ENCODE data around the gene GRIA4. TPM values are rescaled to one million over a fixed set of nuclear protein-coding genes. Genes with fewer than 3 reads are reported as not detected.

The GRIA4 gene
- total RNA-seq, 4 donors from 2014 or later, result 37.2 TPM; not detected in 3

GRCh38 chr11:105613183-105613582 lies 3.3 kb downstream of the GRIA4 start:
- no peaks in the 10 kb centered on the region for H3K9me3 ChIP-seq
- H3K4me3 ChIP-seq, result no peak overlapping the region
- TF ChIP-seq POLR2A (IDR thresholded peaks at IDR 0.05), result no peak
- TF ChIP-seq CTCF (IDR thresholded peaks at IDR 0.05), result no peak
- H3K4me1 ChIP-seq, result peaks cover 0 to 4% of the 10 kb centered on the region in 2 donors
- intact Hi-C loops (cut with DNase I; ENCODE audit: low total_unique reads), result no loop called here
- H3K36me3 ChIP-seq, result no peaks in the 10 kb centered on the region
- peaks cover 0 to 17% of the 10 kb centered on the region in 2 donors for H3K27me3 ChIP-seq
- H3K27ac ChIP-seq, result no peak overlapping the region
- DNase-seq, result no peak

DNA sequence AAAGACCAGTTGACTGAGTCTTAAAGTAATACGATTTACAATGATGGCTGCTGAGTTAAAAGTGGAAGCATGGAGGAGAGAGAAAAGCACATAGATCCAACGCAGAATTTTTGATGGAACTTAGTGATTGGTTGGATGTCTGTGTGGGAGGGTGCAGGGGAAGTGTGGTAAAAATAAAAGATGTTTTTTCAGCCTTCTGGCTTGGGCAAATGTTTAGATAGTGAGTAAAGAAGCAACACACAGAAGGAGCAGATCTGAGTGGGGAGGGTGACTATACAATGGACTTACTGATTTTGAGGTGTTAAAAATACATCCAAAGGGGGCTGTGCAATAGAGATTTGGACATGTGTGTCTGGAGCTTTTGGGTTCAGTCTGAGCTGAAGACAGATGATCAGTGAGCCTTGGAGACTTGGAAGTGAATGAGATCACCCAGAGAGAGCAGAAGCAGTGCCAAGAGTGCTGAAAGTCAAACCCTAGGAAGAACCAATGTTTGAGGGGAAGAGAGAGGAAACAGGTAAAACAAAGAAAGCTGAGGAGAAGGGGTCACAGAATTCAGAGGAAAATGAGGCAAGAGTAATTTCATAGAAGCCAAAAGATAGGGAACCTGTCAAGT lies 8.6 kb downstream of the GRIA4 start:
- no peak overlapping the region for H3K4me3 ChIP-seq
- TF ChIP-seq CTCF (IDR thresholded peaks at IDR 0.05) (no peak), POLR2A (IDR thresholded peaks at IDR 0.05) (no peak)
- no peak for DNase-seq
- intact Hi-C loops (cut with DNase I; ENCODE audit: low total_unique reads), result no loop called here
- H3K36me3 ChIP-seq, result no peaks in the 10 kb centered on the region
- H3K9me3 ChIP-seq, result no peaks in the 10 kb centered on the region
- no peak overlapping the region for H3K27ac ChIP-seq
- no peaks in the 10 kb centered on the region for H3K27me3 ChIP-seq
- no peaks in the 10 kb centered on the region for H3K4me1 ChIP-seq

DNA sequence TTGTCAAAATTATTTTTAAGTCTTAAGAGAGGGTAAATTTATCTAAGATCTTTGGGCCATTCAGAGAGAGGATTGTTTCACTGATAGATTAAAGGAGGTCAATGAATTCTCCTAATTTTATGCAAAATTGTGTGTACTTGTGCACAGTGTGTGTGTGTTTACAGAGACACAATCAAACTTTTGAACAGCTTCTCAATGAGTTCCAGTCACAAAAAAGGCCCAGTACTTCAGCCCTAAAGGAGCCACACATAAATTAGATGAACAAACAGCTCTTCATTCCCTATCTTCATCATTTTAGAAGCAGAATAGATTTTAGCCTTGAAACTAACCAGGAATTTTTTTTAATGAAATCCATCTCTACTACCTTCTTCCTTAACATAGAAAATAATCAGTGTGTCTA lies 9.7 kb downstream of the GRIA4 start:
- intact Hi-C loops (cut with DNase I; ENCODE audit: low total_unique reads), result no loop called here
- H3K9me3 ChIP-seq, result no peaks in the 10 kb centered on the region
- H3K4me3 ChIP-seq, result no peak overlapping the region
- H3K27me3 ChIP-seq, result no peaks in the 10 kb centered on the region
- H3K36me3 ChIP-seq, result no peaks in the 10 kb centered on the region
- no peak overlapping the region for H3K27ac ChIP-seq
- TF ChIP-seq POLR2A (IDR thresholded peaks at IDR 0.05) (no peak), CTCF (IDR thresholded peaks at IDR 0.05) (no peak)
- H3K4me1 ChIP-seq, result no peaks in the 10 kb centered on the region
- no peak for DNase-seq

DNA sequence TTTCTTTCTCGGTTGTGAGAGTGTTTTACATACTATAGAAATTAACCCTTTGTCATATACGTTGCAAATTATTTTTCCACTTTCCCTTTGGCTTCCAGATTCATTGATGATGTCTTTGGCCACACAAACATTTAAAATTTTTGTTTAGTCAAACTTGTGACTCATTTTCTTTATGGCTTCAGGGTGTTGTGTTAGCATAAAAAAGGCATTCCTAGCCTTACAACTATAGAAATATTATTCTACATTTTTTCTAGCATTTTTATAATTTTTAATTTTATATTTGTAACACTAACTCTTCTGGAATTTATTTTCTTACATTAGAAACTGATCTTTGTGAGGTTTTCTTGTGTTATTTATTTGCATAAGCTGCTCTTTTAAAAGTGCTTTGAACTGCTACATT lies 12.1 kb downstream of the GRIA4 start:
- H3K9me3 ChIP-seq, result no peaks in the 10 kb centered on the region
- H3K27me3 ChIP-seq, result no peaks in the 10 kb centered on the region
- H3K27ac ChIP-seq, result no peak overlapping the region
- no peak overlapping the region for H3K4me3 ChIP-seq
- H3K36me3 ChIP-seq, result no peaks in the 10 kb centered on the region
- no peak for DNase-seq
- TF ChIP-seq CTCF (IDR thresholded peaks at IDR 0.05) (no peak), POLR2A (IDR thresholded peaks at IDR 0.05) (no peak)
- intact Hi-C loops (cut with DNase I; ENCODE audit: low total_unique reads), result no loop called here
- H3K4me1 ChIP-seq, result no peaks in the 10 kb centered on the region

- Histone ChIP-seq H3K4me1 (no peaks in the 10 kb centered on the region), H3K4me3 (no peak overlapping the region), H3K27me3 (no peaks in the 10 kb centered on the region), H3K36me3 (no peaks in the 10 kb centered on the region), H3K27ac (no peak overlapping the region), H3K9me3 (no peaks in the 10 kb centered on the region)
- TF ChIP-seq CTCF (IDR thresholded peaks at IDR 0.05) (no peak), POLR2A (IDR thresholded peaks at IDR 0.05) (no peak)
- no peak for DNase-seq
- intact Hi-C loops (cut with DNase I; ENCODE audit: low total_unique reads), result no loop called here
Measured at GRCh38 chr11:105632316-105632715, 22.4 kb downstream of the GRIA4 start.

Data from uterus (tissue), 4 donors.